Skeletal muscle cell (primary cell): ENCODE results near the gene IFT88.

ENCODE experiments used
- DNase-seq: peaks from one replicate; pipeline ENCODE4 v3.0.0-alpha.2; 2010; ENCODE audit warnings: low read depth
- H3K4me3 ChIP-seq: 2 replicates; pipeline ENCODE4 v1.5.1; 2011; ENCODE audit warnings: low read depth, mild to moderate bottlenecking, control low read depth, low read length, moderate library complexity

The IFT88 gene

GRCh38 chr13:20566898-20567874 lies at the start of gene IFT88:
Gene IFT88, plus strand, starts transcription at chr13:20567157. Its CDS starts 7,229 bp downstream, at chr13:20574386.
- H3K4me3 ChIP-seq = peak within 1 kb of the TSS; percentile 65
- peak; percentile 66 for DNase-seq

GRCh38 chr13:20518660-20519100 lies 48.3 kb upstream of the IFT88 start:
- H3K4me3 ChIP-seq = no peak overlapping the region
- no peak for DNase-seq

GRCh38 chr13:20519875-20520274 lies 47.1 kb upstream of the IFT88 start:
- no peak overlapping the region for H3K4me3 ChIP-seq
- no peak for DNase-seq

GRCh38 chr13:20521364-20522115 lies 45.4 kb upstream of the IFT88 start:
- no peak for DNase-seq
- H3K4me3 ChIP-seq = no peak overlapping the region

- no peak for DNase-seq
- H3K4me3 ChIP-seq = peak overlapping the region; percentile 67
Measured at GRCh38 chr13:20525144-20525600, 41.8 kb upstream of the IFT88 start.

- no peak for DNase-seq
- peak within 1 kb of the TSS; percentile 67 for H3K4me3 ChIP-seq
Measured at GRCh38 chr13:20525601-20526544, 41.1 kb upstream of the IFT88 start, which contains the start of gene CRYL1. Gene CRYL1, minus strand, starts transcription at chr13:20525857. Its CDS starts 63 bp downstream, at chr13:20525794.

- no peak for DNase-seq
- peak overlapping the region; percentile 67 for H3K4me3 ChIP-seq
Measured at GRCh38 chr13:20526664-20527063, 40.3 kb upstream of the IFT88 start.

- H3K4me3 ChIP-seq = no peak overlapping the region
- DNase-seq = no peak
Measured at GRCh38 chr13:20528452-20528851, 38.5 kb upstream of the IFT88 start.

GRCh38 chr13:20534038-20534608 lies 32.8 kb upstream of the IFT88 start:
- no peak for DNase-seq
- no peak overlapping the region for H3K4me3 ChIP-seq

- no peak overlapping the region for H3K4me3 ChIP-seq
- DNase-seq = no peak
Measured at GRCh38 chr13:20536992-20537391, 30.0 kb upstream of the IFT88 start.

GRCh38 chr13:20544201-20544923 lies 22.6 kb upstream of the IFT88 start:
- no peak overlapping the region for H3K4me3 ChIP-seq
- DNase-seq = no peak

- H3K4me3 ChIP-seq = no peak overlapping the region
Measured at GRCh38 chr13:20546556-20546955, 20.4 kb upstream of the IFT88 start.

GRCh38 chr13:20547479-20547908 lies 19.5 kb upstream of the IFT88 start:
- DNase-seq = no peak
- H3K4me3 ChIP-seq = no peak overlapping the region

More at GRCh38 chr13:20546556-20546955, 20.4 kb upstream of the IFT88 start:
- no peak for DNase-seq

GRCh38 chr13:20550799-20551198 lies 16.2 kb upstream of the IFT88 start:
- DNase-seq = no peak
- no peak overlapping the region for H3K4me3 ChIP-seq

- no peak for DNase-seq
- H3K4me3 ChIP-seq = no peak overlapping the region
Measured at GRCh38 chr13:20553311-20553710, 13.6 kb upstream of the IFT88 start.

GRCh38 chr13:20558982-20559381 lies 8.0 kb upstream of the IFT88 start:
- no peak for DNase-seq
- no peak overlapping the region for H3K4me3 ChIP-seq

- no peak overlapping the region for H3K4me3 ChIP-seq
- no peak for DNase-seq
Measured at GRCh38 chr13:20559659-20560356, 7.1 kb upstream of the IFT88 start.
